ENCODE results near the gene THADA.
"Not testable (repeated sequence)": the region's sequence is repeated elsewhere in the genome, so short reads cannot be mapped to it uniquely, and the experiment has no call there.

Gene THADA

DNA sequence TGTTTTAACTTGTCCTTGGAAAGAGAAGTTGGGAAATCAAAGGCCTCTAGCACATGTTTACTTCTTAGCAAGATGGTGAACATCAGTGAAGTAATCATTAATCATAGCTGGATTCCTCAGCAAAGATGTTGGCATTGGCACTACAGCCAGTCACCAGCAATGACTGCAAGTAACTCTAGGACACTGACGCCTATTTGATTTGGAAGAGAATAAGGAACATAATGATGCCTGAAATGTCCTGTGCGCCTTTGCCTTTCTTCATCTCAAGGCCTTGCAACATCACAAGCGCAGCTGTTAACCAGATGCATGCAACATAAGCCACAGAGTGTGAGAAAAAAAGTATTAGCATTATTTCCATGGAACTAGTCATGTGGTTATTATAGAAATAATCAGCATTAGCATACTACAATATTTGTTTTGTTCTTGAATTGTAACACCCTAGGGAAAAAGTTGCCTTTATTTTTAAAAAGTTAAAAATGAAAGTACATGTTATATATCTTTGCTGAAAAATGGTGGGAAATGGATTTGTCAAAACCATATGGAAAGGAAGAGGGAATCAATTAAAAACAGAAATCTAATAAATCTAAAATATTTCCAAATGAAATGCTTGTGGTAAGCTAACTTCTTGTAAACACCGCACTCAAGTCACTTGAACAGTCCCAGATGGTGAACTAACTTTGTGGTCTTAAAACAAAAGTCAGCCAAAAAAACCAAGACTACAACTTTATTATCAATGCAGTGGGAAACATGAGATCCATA, 55.6 kb downstream of the THADA start:
- no peak for DNase-seq

DNA sequence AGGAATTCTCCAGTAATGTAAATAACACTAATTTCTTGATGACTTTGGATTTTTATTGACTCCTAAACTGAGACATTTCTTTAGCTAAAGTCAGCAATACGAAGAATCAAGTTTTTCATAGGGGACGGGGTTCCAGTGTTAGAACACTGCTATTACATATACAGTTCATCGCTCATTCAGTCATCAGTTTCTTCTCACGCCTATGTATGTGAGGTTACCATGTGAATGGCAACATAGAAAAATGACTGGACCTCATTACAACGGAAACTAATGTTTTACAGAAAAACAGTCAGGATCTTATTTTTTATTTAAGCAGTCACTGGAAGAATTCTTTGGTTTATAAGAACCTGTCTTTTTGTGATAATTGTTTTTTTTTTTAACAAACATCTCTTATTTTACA, 56.4 kb downstream of the THADA start:
- DNase-seq: no peak

GRCh38 chr2:43538034-43538670, 57.7 kb downstream of the THADA start:
- no peak for DNase-seq

DNA sequence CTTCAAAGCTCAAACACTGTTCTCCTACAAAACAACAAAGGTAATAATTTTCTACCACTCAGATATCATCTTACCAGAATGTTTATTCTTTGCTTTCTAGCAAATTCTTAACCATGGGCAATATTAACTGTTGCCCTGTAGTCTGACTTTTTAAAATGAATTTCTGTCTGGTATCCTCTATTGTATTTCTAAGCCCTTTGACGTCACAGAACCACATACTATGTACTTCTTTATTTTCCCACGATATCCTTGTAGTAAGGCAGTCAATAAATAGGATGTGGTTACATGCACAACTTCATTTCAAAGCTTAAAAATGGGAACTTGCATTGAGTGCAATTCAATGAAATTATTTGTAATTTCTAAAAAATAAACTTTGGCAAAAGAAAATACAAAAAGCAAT, 58.7 kb downstream of the THADA start:
- DNase-seq: no peak

- DNase-seq: no peak
Measured at GRCh38 chr2:43534569-43534968, 61.3 kb downstream of the THADA start.

DNA sequence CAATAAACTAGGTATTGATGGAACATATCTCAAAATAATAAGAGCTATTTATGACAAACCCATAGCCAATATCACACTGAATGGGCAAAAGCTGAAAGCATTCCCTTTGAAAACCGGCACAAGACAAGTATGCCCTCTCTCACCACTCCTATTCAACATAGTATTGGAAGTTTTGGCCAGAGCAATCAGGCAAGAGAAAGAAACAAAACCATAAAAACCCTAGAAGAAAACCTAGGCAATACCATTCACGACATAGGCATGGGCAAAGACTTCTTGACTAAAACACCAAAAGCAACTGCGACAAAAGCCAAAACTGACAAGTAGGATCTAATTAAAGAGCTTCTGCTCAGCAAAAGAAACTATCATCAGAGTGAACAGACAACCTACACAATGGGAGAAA, 63.3 kb downstream of the THADA start:
- not testable (repeated sequence) for DNase-seq

GRCh38 chr2:43531251-43531650, 64.6 kb downstream of the THADA start:
- DNase-seq: no peak

DNA sequence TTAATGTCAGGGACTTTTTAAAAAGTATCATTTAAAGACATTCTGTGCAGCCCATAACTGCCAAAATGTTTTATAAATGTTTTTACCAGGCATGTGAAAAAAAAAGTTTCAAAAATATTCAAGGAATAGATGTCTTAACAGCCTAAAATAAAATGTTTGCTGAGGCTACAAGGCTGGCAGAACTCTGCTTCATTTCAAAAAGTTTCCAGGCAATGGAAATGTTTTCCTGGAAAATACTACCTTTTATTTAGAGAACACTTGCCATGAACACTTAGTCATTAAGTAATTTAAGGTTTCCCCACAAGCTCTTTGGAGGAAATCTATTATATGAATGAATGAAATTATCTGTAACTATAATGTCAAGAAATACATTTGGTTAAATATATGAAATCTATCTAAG, 68.8 kb downstream of the THADA start:
- no peak for DNase-seq

GRCh38 chr2:43525506-43525905, 70.3 kb downstream of the THADA start:
- DNase-seq: no peak

GRCh38 chr2:43524177-43524965, 71.5 kb downstream of the THADA start:
- DNase-seq: no peak

DNA sequence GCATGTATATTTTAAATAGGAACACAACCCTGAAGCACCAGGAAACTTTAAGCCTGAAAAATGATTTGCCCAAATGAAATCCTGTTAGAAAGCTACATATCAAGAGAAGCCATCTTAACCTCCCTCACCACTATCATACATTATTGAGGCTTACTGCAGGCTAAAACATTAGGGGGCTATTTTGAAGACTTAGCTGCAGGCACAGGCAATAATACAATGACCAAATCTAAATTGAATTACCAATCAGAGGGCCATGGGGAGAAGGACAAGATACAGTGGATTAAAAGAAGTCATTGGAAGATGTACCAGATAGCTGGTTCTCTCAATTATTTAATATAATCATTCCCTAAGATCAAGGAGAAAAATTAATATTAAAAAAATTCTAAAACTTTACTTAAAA, 73.7 kb downstream of the THADA start:
- DNase-seq: no peak

- no peak for DNase-seq
Measured at GRCh38 chr2:43521568-43521967, 74.3 kb downstream of the THADA start.

GRCh38 chr2:43520919-43521318, 74.9 kb downstream of the THADA start:
- DNase-seq: no peak

GRCh38 chr2:43519643-43520221, 76.1 kb downstream of the THADA start:
- no peak for DNase-seq

DNA sequence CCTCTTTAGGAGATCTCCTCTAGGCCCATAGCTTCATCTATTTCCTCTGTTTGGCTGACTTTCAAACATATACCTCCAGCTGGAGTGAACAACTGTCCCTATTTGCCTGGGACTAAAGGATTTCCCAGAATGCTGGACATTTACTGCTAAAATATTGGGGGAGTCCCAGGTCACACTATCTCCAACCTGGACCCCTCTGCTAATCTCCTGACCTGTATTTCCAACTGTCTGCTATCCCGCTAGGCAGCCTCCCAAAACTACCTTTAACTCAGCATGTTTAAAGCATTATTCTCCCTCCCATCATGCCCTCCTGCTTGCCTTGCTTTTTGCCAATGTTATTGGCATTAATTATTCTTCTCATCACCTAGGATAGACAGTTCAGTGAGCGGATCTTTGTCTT, 77.1 kb downstream of the THADA start:
- DNase-seq: no peak

DNA sequence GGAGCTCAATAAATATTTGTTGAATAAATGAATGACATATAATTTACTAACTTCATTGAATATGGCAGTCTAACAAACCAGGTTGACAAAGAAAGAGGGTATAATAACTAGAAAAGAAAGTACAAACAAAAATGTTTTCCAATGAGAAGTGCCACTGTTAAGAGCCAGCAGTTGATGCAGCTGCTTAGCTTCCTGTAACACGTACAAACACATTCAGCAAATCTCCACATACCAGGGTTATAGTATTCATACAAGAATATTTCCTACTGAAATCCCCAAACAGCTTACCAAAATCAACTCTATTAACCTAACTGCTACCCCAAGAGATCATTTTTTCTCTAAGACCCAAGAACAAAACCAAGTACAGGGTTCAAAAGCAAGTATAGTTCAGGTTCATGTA, 77.7 kb downstream of the THADA start:
- no peak for DNase-seq

GRCh38 chr2:43515807-43516497, 79.9 kb downstream of the THADA start:
- DNase-seq: no peak

DNA sequence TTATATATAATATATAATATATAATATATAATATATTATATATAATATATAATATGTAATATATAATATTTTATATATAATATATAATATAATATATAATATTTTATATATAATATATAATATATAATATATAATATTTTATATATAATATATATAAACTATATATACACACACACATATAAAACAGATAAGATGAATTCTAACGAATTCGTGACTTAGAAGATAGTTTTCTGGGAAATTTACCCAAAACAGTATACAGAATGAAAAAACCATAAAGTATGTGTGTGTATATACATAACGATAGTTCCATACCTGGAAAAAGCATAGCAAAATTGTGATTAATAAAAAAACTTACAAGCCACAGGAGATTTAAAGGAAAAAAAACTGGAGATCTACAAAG, 80.6 kb downstream of the THADA start:
- DNase-seq: no peak

DNA sequence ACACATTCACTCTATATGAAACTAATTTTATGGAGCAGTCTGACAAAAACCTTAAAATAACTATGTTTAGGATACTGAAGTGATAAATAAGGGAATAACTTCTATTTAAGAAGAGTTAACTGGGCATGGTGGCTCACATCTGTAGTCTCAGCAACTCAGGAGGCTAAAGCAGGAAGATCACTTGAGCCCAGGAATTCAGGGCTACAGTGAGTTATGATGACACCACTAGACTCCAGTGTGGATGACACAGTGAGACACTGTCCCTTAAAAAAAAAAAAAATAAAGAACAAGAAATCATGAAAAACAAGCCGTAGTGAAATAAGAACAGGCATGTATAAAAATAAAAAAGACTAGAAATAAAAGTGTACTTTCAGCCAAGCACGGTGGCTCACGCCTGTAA, 82.0 kb downstream of the THADA start:
- no peak for DNase-seq

DNA sequence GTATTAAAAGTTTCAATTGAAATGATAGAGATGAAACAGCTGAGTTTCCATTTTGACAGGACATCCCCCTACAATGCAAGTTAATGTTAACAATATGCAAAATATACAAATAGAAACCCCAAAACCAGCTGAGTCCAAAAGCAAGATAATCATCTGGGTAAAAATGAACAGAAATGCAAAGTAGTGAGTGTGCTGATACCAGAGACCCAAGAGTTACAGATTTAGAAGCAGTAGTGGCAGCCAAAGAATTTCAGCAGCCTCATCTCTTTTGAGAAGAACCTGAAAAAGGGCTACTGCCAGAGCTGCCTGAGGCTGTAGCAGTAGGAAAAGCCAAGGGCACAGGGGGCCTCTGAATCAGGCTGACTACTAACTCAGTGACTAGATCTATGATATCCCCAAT, 82.6 kb downstream of the THADA start:
- no peak for DNase-seq

- DNase-seq: no peak
Measured at GRCh38 chr2:43511199-43511598, 84.6 kb downstream of the THADA start.

- DNase-seq: no peak
Measured at GRCh38 chr2:43509886-43510285, 86.0 kb downstream of the THADA start.

DNA sequence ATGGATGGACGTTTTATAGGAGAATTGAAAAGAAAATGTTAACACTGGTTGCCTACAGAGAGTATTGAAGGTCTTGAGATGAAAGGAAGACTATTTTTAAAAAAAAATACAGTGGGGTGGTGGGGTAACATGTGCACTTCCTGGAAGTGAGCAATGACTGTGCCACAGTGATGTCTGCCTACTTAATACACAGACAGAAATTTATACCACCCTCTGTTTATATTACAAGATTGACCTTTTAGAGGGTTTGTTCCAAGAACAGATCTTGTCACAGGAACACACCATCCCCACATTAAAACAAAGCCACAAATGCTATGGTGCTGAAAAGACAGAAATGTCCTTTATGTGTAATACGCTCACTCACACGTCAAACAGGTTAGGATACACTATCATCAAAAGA, 87.6 kb downstream of the THADA start:
- no peak for DNase-seq
